ENCODE data around the gene MYH16.
A peak's percentile ranks its signal among the peaks of the same experiment; 100 is the strongest.
"Not testable (repeated sequence)": the region's sequence is repeated elsewhere in the genome, so short reads cannot be mapped to it uniquely, and the experiment has no call there.

The MYH16 gene

DNA sequence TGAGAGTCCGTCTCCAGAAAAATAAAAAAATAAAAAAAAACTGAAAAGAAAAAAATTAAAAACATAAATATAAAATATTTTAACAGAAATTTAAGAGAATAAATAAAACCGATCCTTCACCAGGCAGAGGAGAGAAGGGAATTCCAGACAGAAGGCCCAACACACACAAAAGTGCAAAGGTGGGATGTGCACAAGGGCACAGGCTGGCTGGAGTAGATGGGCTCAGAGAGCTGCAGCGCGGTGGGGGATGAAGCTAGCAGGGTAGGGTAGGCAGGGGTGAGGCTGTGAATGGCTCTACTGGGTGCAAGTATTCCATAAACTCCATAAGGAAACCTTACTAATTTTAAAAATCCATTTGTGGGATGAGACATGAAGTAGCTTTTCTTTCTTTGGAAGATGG is 37.4 kb downstream of the MYH16 start:
- Histone ChIP-seq H3K4me3 (no peak overlapping the region), H3K27ac (no peak overlapping the region)
- TF ChIP-seq, protein P1, sequence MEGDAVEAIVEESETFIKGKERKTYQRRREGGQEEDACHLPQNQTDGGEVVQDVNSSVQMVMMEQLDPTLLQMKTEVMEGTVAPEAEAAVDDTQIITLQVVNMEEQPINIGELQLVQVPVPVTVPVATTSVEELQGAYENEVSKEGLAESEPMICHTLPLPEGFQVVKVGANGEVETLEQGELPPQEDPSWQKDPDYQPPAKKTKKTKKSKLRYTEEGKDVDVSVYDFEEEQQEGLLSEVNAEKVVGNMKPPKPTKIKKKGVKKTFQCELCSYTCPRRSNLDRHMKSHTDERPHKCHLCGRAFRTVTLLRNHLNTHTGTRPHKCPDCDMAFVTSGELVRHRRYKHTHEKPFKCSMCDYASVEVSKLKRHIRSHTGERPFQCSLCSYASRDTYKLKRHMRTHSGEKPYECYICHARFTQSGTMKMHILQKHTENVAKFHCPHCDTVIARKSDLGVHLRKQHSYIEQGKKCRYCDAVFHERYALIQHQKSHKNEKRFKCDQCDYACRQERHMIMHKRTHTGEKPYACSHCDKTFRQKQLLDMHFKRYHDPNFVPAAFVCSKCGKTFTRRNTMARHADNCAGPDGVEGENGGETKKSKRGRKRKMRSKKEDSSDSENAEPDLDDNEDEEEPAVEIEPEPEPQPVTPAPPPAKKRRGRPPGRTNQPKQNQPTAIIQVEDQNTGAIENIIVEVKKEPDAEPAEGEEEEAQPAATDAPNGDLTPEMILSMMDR (IDR thresholded peaks at IDR 0.05): no peak
- DNase-seq (ENCODE audit: low spot score): no peak

DNA sequence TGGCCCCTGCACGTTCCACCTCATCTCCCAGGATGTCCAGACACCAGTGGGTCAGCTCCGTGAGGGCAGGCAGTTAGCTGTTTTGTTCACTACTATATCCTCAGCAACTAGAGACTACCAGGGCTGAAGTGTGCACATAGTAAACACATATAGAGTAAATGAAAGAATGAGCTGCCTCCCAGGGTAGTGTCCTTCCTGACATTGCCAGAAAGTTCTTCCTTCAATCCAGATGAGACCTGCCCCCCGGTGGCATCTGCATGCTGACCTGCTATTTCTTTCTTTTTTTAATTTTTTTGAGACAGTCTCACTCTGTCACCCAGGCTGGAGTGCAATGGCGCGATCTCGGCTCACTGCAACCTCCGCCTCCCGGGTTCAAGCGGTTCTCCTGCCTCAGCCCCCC is 39.1 kb downstream of the MYH16 start:
- peak overlapping the region in 1 of 2 donors; percentile 11 for H3K27ac ChIP-seq
- DNase-seq (ENCODE audit: low spot score): no peak
- TF ChIP-seq, protein P1 (IDR thresholded peaks at IDR 0.05): no peak
- H3K4me3 ChIP-seq: no peak overlapping the region

DNA sequence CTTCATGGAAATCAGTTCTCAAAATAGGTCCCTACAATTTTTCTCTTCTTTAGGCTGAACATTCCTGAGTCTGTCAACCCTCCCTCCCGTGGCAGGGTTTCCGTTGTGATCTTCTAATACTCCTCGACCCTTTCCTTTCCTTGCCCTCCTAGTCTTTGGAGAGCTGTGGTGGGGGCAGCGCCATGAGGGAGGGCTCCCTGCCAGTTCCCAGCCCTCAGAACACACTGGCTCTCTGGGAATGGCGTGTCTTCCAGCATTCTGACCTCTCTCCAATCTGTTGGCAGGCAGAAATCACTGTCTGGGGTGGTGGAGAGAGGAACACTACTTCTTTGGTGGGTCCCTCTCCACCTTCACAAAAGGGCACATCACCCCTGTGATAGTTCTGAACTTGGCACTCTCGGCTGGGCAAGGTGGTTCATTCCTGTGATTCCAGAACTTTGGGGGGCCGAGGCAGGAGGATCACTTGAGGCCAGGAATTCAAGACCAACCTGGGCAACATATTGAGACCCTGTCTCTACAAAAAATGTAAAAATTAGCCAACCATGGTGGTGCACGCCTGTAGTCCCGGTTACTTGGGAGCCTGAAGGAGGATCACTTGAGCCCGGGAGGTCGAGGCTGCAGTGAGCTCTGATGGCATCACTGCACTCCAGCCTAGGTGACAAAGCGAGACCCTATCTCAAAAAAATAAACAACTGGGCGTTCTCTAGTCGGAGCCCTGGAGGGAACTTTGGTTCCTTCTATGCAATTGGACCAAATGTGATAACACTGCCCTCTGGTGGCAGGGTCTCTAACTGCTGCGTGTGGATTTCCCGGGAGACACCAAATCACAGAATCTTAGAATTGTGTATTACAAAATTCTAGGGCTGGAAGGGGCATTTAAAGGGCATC is 39.9 kb downstream of the MYH16 start:
- DNase-seq (ENCODE audit: low spot score): no peak
- Histone ChIP-seq H3K27ac (peak overlapping the region in 1 of 2 donors; percentile 69), H3K4me3 (peak overlapping the region; percentile 20)
- TF ChIP-seq, protein P1 (IDR thresholded peaks at IDR 0.05): peak; percentile 83

DNA sequence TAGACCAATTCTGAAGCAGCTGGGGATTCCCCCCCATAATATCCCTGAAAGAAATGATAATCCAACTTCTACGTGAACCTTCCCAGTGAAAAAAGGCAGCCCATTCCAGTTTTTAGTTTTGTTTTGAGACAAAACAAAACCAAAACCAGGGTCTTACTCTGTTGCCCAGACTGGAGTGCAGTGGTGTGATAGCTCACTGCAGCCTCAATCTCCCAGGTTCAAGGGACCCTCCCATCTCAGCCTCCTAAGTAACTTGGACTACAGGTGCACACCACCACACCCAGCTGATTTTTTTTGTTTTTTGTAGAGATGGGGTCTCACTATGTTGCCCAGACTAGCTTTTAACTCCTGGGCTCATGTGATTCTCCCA is 40.5 kb downstream of the MYH16 start:
- peak overlapping the region in 1 of 2 donors; percentile 69 for H3K27ac ChIP-seq
- no peak for DNase-seq (ENCODE audit: low spot score)
- TF ChIP-seq, protein P1 (IDR thresholded peaks at IDR 0.05): no peak
- peak overlapping the region; percentile 20 for H3K4me3 ChIP-seq

DNA sequence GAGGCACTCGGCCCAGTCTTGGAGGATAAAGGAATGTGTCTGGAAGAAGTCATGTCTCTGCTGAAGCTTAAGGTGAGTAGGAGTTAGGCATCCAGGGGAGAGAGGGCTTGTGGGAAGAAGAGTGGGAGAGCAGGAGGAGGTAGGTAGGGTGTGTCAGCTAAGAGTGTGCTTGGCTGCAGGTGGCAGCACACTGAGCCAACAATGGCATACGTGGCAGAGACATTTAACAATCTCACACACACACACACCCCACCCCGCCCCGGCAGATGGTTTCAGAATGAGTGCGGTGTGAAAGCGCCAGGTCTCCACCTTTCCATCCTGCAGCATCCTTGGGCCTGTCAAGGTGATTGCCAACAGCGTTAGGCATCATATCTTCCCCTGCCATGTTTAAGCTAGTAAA is 41.9 kb downstream of the MYH16 start:
- Histone ChIP-seq H3K4me3 (no peak overlapping the region), H3K27ac (no peak overlapping the region)
- no peak for DNase-seq (ENCODE audit: low spot score)
- TF ChIP-seq, protein P1 (IDR thresholded peaks at IDR 0.05): no peak

DNA sequence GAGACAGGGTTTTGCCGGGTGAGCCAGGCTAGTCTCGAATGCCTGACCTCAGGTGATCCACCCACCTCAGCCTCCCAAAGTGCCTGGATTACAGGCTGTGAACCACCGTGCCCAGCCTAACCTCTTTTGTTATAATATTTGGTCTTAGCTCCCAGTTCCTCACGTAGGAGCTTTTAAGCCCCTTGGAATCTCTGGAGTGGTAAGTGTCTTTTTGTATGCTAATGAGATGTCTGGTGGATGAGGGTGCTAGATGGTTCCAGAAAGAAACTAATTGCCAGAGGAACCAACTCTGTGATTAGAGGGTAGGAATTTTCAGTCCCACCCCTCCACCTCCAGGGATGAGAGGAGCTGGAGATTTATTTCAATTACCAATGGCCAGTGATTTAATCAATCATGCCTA is 47.7 kb downstream of the MYH16 start:
- H3K27ac ChIP-seq: no peak overlapping the region
- H3K4me3 ChIP-seq: no peak overlapping the region
- no peak for DNase-seq (ENCODE audit: low spot score)
- TF ChIP-seq, protein P1 (IDR thresholded peaks at IDR 0.05): no peak

DNA sequence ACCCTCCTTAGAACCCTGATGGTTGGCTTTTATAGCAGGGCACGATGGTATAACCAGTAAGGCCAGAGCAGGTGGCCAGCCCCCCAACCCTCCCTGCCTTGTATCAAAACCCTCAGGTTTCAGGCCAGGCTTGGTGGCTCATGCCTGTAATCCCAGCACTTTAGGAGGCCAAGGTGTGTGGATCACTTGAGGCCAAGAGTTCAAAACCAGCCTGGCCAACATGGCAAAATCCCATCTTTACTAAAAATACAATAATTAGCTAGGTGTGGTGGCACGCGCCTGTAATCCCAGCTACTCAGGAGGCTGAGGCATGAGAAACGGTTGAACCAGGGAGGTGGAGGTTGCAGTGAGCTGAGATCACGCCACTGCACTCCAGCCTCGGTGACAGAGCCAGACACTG is 50.0 kb downstream of the MYH16 start:
- not testable (repeated sequence) for H3K4me3 ChIP-seq; H3K27ac ChIP-seq; DNase-seq (ENCODE audit: low spot score)

Data from coronary artery (tissue), 2 donors.